ENCODE results near the gene ZDHHC9. TPM values are rescaled to one million over a fixed set of nuclear protein-coding genes. Genes with fewer than 3 reads are reported as not detected.

Gene ZDHHC9
- total and polyA plus RNA-seq, 4 donors, result 17.4 to 74.6 (median 40.6) TPM

DNA sequence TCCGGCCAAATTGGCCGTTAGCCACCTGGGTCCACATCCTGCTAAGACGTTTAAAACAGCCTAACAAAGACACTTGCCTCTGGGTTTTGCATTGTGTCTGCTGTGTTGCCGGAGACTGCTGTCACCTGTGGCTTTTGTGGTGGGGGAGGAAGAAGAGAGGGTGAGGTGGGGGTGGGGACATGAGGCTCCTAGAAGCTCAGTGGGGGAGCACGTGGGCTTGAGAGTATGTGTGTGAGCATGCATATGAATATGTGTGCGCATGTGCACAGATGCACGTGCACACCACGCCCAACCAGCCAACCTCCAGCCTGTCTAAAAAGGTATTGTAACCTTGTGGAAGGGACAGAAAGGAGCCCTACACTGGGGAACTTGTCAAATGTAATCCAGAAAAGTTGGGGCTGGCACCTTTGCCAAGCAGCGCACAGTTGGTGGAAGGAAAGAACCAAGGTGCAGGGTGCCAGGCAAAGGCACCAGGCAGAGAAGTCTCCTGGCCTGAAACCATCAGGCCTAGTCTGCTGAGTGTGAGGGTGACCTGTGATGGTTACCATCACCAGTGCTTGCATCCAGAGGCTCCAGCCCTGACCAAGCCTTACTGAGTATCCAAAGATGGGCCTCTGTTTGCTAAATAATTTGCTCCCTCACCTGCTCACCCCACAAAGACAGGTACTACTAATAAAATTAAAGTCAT is 74.1 kb downstream of the ZDHHC9 start:
- no peaks in the 10 kb centered on the region for H3K4me1 ChIP-seq (ENCODE audit: control insufficient read depth in 5 of 5, insufficient read depth in 5 of 5, low read length in 5 of 5)
- H3K9ac ChIP-seq (ENCODE audit: insufficient read depth in 1 of 2, low read length in 2 of 2), result no peak overlapping the region
- 36 to 62% methylated on average over 9 of the region's 9 CpGs for WGBS, 2 donors
- H3K36me3 ChIP-seq (ENCODE audit: control insufficient read depth in 4 of 4, insufficient read depth in 4 of 4, low read length in 4 of 4), result no peaks in the 10 kb centered on the region
- H3K4me3 ChIP-seq, result no peak overlapping the region
- DNase-seq (peak in 1 of 3 donors; percentile 26), ATAC-seq (ENCODE audit: insufficient read depth, low FRiP score) (no peak)
- TF ChIP-seq, protein P1, sequence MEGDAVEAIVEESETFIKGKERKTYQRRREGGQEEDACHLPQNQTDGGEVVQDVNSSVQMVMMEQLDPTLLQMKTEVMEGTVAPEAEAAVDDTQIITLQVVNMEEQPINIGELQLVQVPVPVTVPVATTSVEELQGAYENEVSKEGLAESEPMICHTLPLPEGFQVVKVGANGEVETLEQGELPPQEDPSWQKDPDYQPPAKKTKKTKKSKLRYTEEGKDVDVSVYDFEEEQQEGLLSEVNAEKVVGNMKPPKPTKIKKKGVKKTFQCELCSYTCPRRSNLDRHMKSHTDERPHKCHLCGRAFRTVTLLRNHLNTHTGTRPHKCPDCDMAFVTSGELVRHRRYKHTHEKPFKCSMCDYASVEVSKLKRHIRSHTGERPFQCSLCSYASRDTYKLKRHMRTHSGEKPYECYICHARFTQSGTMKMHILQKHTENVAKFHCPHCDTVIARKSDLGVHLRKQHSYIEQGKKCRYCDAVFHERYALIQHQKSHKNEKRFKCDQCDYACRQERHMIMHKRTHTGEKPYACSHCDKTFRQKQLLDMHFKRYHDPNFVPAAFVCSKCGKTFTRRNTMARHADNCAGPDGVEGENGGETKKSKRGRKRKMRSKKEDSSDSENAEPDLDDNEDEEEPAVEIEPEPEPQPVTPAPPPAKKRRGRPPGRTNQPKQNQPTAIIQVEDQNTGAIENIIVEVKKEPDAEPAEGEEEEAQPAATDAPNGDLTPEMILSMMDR (IDR thresholded peaks at IDR 0.05; ENCODE audit: control extremely low read depth, extremely low read depth), result no peak
- H3K27me3 ChIP-seq (ENCODE audit: control insufficient read depth in 3 of 3, insufficient read depth in 3 of 3, low read length in 2 of 3), result no peaks in the 10 kb centered on the region
- no peak overlapping the region for H3K27ac ChIP-seq (ENCODE audit: low read depth in 1 of 2, low read length in 1 of 2)
- H3K9me3 ChIP-seq (ENCODE audit: control insufficient read depth in 4 of 4, insufficient read depth in 3 of 4, low read length in 3 of 4), result no peaks in the 10 kb centered on the region

DNA sequence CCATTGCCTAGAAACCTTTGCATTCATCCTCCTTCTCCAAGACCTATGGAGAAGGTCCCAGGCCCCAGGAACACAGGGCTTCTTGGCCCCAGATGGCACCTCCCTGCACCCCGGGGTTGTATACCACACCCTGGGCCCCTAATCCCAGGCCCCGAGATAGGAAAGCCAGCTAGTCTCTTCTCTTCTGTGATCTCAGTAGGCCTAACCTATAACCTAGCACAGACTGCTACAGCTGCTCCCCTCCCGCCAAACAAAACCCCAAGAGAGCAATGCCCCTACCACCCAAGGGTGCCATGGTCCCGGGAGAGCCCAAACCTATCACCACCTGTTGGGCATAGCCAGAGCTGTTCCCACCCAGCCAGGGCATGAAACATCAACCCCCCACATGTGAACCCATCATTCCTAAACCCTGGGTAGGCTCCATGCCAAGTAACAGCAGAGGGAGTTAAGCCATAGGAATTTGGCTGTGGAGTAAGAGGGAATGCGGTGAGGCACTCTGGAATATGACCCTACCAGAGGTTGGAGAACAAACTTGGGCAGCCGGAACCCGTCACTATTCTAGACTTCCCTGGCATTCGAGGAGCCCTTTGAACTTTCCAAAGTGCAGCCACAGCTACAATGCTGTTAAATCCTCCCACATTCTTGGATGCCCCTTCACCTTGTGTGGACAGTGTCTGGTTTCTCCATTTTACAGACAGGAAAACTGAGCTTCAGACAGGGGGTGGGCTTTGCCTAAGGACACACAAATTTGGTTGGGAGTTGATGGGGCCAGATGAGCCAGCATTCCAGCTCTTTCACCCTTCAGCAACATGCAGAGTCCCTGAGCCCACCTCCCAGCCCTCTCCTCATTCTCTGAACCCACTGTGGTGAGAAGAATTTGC is 74.9 kb downstream of the ZDHHC9 start:
- Histone ChIP-seq H3K9ac (ENCODE audit: insufficient read depth in 1 of 2, low read length in 2 of 2) (no peak overlapping the region), H3K9me3 (ENCODE audit: control insufficient read depth in 4 of 4, insufficient read depth in 3 of 4, low read length in 3 of 4) (no peaks in the 10 kb centered on the region), H3K27me3 (ENCODE audit: control insufficient read depth in 3 of 3, insufficient read depth in 3 of 3, low read length in 2 of 3) (no peaks in the 10 kb centered on the region), H3K36me3 (ENCODE audit: control insufficient read depth in 4 of 4, insufficient read depth in 4 of 4, low read length in 4 of 4) (no peaks in the 10 kb centered on the region), H3K4me3 (no peak overlapping the region), H3K27ac (ENCODE audit: low read depth in 1 of 2, low read length in 1 of 2) (no peak overlapping the region), H3K4me1 (ENCODE audit: control insufficient read depth in 5 of 5, insufficient read depth in 5 of 5, low read length in 5 of 5) (no peaks in the 10 kb centered on the region)
- WGBS, 2 donors, result 85 to 95% methylated on average over 8 of the region's 8 CpGs
- TF ChIP-seq, protein P1 (IDR thresholded peaks at IDR 0.05; ENCODE audit: control extremely low read depth, extremely low read depth), result no peak
- DNase-seq (no peak), ATAC-seq (ENCODE audit: insufficient read depth, low FRiP score) (no peak)

DNA sequence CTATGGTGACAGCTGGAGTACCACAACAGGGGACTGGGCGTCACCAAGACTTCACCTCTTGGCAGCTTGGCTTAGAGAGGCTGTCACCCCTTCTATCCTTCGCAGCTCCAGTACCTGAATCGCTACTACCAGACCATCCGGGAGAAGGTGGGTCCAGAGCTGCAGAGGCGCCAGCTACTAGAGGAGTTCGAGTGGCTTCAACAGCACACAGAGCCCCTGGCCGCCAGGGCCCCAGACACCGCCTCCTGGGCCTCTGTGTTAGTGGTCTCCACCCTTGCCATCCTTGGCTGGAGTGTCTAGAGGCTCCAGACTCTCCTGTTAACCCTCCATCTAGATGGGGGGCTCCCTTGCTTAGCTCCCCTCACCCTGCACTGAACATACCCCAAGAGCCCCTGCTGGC is 75.5 kb downstream of the ZDHHC9 start:
- H3K4me1 ChIP-seq (ENCODE audit: control insufficient read depth in 5 of 5, insufficient read depth in 5 of 5, low read length in 5 of 5), result no peaks in the 10 kb centered on the region
- H3K27ac ChIP-seq (ENCODE audit: low read depth in 1 of 2, low read length in 1 of 2), result no peak overlapping the region
- H3K36me3 ChIP-seq (ENCODE audit: control insufficient read depth in 4 of 4, insufficient read depth in 4 of 4, low read length in 4 of 4), result no peaks in the 10 kb centered on the region
- TF ChIP-seq, protein P1 (IDR thresholded peaks at IDR 0.05; ENCODE audit: control extremely low read depth, extremely low read depth), result no peak
- ATAC-seq (ENCODE audit: insufficient read depth, low FRiP score) (no peak), DNase-seq (no peak)
- no peak overlapping the region for H3K4me3 ChIP-seq
- H3K27me3 ChIP-seq (ENCODE audit: control insufficient read depth in 3 of 3, insufficient read depth in 3 of 3, low read length in 2 of 3), result no peaks in the 10 kb centered on the region
- 86 to 96% methylated on average over 5 to 8 of the region's 8 CpGs for WGBS, 2 donors
- no peak overlapping the region for H3K9ac ChIP-seq (ENCODE audit: insufficient read depth in 1 of 2, low read length in 2 of 2)
- no peaks in the 10 kb centered on the region for H3K9me3 ChIP-seq (ENCODE audit: control insufficient read depth in 4 of 4, insufficient read depth in 3 of 4, low read length in 3 of 4)
